ENCODE data around the gene ESYT2. TPM values are rescaled to one million over a fixed set of nuclear protein-coding genes. Genes with fewer than 3 reads are reported as not detected.

Gene ESYT2
- total RNA-seq, 1 experiment from 2014 or later, result 39.0 TPM

DNA sequence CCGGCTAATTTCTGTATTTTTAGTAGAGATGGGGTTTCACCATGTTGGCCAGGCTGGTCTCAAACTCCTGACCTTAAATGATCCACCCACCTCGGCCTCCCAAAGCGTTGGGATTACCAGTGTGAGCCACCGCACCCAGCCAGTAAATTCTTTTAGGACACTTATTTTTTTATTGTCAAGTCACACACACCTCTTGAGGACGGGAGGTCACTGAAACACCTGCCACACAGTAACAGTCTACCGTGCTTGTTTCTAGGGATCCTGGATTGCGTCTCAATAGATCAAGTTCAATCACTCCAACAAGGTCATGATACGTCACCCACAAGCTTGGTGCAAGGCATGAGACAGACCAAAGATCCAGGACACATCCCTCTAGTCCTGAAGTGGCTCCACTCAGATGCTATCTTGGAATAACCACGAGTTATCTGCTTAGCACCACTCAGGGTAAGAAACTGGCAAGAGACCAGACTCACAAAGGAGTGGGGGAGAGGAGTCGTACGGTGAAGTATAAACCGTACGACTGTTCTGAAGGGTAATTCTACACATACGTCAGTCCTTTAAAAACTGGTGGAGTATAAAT, 65.8 kb downstream of the ESYT2 start:
- no peak overlapping the region for H3K27ac Mint-ChIP-seq
- TF ChIP-seq, protein P1, sequence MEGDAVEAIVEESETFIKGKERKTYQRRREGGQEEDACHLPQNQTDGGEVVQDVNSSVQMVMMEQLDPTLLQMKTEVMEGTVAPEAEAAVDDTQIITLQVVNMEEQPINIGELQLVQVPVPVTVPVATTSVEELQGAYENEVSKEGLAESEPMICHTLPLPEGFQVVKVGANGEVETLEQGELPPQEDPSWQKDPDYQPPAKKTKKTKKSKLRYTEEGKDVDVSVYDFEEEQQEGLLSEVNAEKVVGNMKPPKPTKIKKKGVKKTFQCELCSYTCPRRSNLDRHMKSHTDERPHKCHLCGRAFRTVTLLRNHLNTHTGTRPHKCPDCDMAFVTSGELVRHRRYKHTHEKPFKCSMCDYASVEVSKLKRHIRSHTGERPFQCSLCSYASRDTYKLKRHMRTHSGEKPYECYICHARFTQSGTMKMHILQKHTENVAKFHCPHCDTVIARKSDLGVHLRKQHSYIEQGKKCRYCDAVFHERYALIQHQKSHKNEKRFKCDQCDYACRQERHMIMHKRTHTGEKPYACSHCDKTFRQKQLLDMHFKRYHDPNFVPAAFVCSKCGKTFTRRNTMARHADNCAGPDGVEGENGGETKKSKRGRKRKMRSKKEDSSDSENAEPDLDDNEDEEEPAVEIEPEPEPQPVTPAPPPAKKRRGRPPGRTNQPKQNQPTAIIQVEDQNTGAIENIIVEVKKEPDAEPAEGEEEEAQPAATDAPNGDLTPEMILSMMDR (conservative IDR thresholded peaks at IDR 0.05), result no peak
- H2AK5ac ChIP-seq (ENCODE audit: insufficient read length, low read length), result no peak overlapping the region

More for the DNA sequence above, 65.8 kb downstream of the ESYT2 start:
- Histone ChIP-seq H3K9ac (ENCODE audit: extremely low read depth, insufficient read length, low read length) (no peak overlapping the region), H4K5ac (ENCODE audit: insufficient read length, low read depth, low read length) (no peak overlapping the region), H3K79me2 (ENCODE audit: insufficient read depth, low read length) (no peaks in the 10 kb centered on the region), H2BK12ac (ENCODE audit: insufficient read length, low read depth, low read length) (no peak overlapping the region), H4K91ac (ENCODE audit: insufficient read length, low read depth, low read length) (no peak overlapping the region), H2BK120ac (ENCODE audit: low read depth, low read length, poor library complexity, severe bottlenecking) (no peak overlapping the region), H3T11ph (ENCODE audit: low read length) (no peak overlapping the region), H3K18ac (ENCODE audit: insufficient read length, low read depth, low read length) (no peak overlapping the region), H3K4ac (ENCODE audit: low read depth, low read length) (no peak overlapping the region), H3K79me1 (ENCODE audit: insufficient read depth, low read depth, low read length, poor library complexity, severe bottlenecking) (no peaks in the 10 kb centered on the region), H2AFZ (ENCODE audit: low read length) (no peak overlapping the region), H3K56ac (ENCODE audit: insufficient read length, low read depth, low read length) (no peak overlapping the region), H3K9me3 (ENCODE audit: control insufficient read depth, low read depth, low read length) (no peaks in the 10 kb centered on the region), H4K20me1 (ENCODE audit: control insufficient read depth, insufficient read depth, insufficient read length) (no peaks in the 10 kb centered on the region), H3K23me2 (ENCODE audit: insufficient read length, low read depth, low read length, poor library complexity, severe bottlenecking) (no peaks in the 10 kb centered on the region), H4K8ac (replicated peaks; ENCODE audit: insufficient read length, low read depth, low read length) (no peak overlapping the region), H3K4me1 (ENCODE audit: insufficient read depth, low read length) (no peaks in the 10 kb centered on the region), H2BK20ac (ENCODE audit: low read depth, low read length, poor library complexity, severe bottlenecking) (no peak overlapping the region), H3K27me3 (ENCODE audit: insufficient read depth, low read length) (no peaks in the 10 kb centered on the region), H3K4me2 (ENCODE audit: insufficient read depth, insufficient read length, low read length) (no peak overlapping the region), H3K14ac (ENCODE audit: insufficient read depth, low read length) (no peak overlapping the region), H3K23ac (ENCODE audit: insufficient read length, low read depth, low read length) (no peak overlapping the region), H2BK5ac (ENCODE audit: insufficient read length, low read length) (no peak overlapping the region), H2BK15ac (ENCODE audit: low read depth, low read length) (no peak overlapping the region), H3K27ac (ENCODE audit: insufficient read length, low read depth, low read length) (no peak overlapping the region)
- Mint-ChIP-seq H3K9me3 (no peaks in the 10 kb centered on the region), H3K36me3 (ENCODE audit: insufficient read depth in 1 of 3, low read depth in 3 of 3) (peaks cover 5 to 57% (median 44%) of the 10 kb centered on the region in 3 experiments; a peak in 6 of 7 replicates), H3K4me1 (peaks cover 4 to 6% of the 10 kb centered on the region in 2 experiments; a peak in 1 of 4 replicates), H3K27me3 (ENCODE audit: low read depth) (no peaks in the 10 kb centered on the region), H3K4me3 (no peak overlapping the region)
- no peak for DNase-seq
- no CpG with 5 or more reads among the region's 14 CpGs for WGBS (ENCODE audit: extremely low coverage, insufficient read length, low lambda C conversion rate)
